IPS DF 4.7 (cell line): ENCODE data around the gene MASP1.

ENCODE experiments used
- DNase-seq: peaks from one replicate; pipeline ENCODE4 v3.0.0-alpha.2; 2013; ENCODE audit warnings: low spot score; ENCODE audit errors: extremely low read depth

The MASP1 gene

DNA sequence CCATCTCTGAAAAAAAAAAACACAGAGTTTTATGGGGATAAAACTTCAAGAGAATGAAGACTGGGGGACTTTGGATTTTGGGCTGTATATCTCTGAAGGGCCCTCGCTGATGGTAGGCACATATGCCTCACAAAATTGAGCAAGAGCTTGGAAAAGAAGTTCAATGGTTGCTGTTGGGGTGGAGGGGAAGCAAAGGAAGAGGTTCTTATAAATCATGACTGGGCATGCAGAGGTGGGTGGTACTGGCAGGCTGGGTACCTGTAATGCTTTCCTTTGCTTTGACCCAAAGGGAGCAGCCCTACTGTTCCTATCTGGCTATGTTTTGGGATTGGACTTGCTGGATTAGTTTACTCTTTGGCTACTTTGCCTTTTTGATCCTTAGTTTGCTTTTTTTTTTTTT, 100.3 kb downstream of the MASP1 start:
- DNase-seq, result no peak

DNA sequence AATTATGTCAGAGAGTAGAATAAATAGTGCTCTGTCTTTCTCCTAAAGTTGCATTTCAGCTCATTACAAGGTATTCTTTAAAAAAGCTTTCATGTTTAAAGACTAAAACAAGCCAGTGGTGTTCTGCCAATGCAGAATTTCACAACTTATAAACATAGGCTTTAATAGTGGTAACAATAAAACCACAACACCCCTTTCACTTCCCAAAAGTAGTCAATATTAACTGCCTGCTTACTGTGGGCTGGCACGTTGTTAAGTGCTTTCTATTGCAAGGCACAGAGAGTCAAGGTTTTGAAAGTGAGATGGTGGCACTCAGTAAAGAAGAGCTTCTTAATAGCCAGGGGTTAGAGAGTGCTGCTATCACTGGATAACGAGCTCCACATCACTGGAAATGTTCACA, 102.6 kb downstream of the MASP1 start:
- DNase-seq, result no peak

DNA sequence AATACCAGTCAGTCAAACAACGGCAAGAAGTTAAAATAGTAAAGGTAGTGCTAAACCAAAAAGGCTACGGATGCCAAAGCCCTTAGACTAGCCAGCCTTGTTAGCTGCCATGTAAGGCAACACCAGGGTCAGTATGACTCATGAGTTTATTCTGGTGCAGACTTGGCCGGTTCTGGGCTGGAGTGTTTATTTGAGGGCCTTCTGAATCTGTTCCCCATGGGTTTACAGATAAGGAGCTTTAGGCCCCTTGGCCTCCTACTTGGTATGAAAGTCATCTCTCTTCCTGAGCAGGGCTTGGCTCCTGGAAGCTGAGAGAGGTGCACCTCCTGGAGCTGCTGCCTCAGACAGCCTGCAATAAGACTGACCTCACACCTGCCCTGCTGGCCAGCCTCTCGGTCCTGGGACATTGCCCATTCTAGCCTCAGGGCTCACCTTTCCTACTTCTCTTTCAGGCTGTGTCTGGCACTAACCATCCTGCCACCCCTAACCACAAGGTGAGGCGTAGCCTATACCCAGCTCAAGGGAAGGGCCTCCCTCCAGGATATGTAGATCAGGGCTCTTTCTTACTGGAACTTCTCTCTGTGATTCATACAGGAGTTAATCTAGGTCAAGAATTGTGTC, 104.6 kb downstream of the MASP1 start:
- DNase-seq, result no peak

DNA sequence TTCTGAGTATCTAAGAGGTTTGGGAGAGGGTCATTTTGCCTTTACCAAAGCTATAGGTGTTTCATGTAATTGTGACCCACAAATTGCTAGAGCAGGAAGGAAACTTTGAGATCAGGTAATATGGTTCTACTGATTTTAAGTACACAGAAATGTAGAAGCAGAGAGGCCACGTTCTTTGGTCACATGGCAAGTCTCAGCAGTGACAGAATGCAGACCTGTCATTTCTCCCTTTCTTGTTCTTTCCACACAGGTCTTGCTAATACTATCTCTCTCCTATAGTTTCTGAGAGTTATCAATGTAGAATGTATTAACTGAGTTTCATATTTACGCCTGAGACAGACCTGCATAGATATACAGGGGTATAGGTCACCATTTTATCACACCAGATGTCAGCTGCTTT, 105.2 kb downstream of the MASP1 start:
- no peak for DNase-seq

DNA sequence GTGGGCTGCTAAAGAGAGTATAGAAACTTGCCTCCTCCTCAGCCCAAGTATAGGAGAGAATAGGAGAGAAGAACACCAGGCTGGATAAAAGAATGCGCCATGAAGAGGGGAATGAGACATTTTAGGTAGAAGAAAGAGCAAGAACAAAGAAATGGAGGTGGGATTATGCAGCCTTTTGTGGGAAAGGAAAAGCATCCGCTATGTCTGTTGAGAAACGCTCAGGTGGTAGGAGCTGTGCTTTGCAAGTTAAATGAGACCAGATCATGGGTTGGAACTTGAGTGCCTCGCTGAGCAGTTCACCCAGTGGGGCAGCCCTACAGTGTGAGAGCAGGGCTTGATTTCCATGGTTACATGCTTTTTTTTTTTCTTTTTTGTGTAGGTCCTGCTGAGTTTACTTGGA, 105.8 kb downstream of the MASP1 start:
- DNase-seq, result peak; percentile 97
